GM23338 (cell line): ENCODE data around the gene TFF1.

Experiments
- CREB1 ChIP-seq: fragments of 250-450 bp; sonication (Bioruptor Pico); IDR thresholded peaks from 2 replicates; pipeline ENCODE4 v1.5.0; 2020; ENCODE audit warnings: low read depth, mild to moderate bottlenecking, moderate library complexity
- EZH2 ChIP-seq: fragments of 200-600 bp; sonication (generic); IDR thresholded peaks from one replicate; pipeline ENCODE4 v1.8.0; 2017; ENCODE audit warnings: antibody characterized with exemption, mild to moderate bottlenecking, low read depth; ENCODE audit not compliant: unreplicated experiment
- EZH2phosphoT487 ChIP-seq: fragments of 200-600 bp; sonication (generic); IDR thresholded peaks from one replicate; pipeline ENCODE4 v1.8.1; 2018; ENCODE audit warnings: antibody characterized with exemption; ENCODE audit not compliant: unreplicated experiment
- POLR2AphosphoS5 ChIP-seq: IDR thresholded peaks from 2 replicates; pipeline ENCODE4 v1.6.1; 2016; ENCODE audit warnings: antibody characterized with exemption, low read depth
- STAT1 ChIP-seq: IDR thresholded peaks from one replicate; pipeline ENCODE4 v1.6.1; 2016; ENCODE audit warnings: antibody characterized with exemption; ENCODE audit not compliant: unreplicated experiment
- TF ChIP-seq, protein P1 (sequence below), 2 experiments: fragments of 200-600 bp in 1 of 2; sonication (generic) in 1 of 2; conservative IDR thresholded peaks; 2 replicates each; pipeline versions ENCODE4 v1.5.1 to v1.6.1; 2016 to 2017; ENCODE audit warnings: antibody characterized with exemption in 2 of 2, low read depth in 2 of 2, mild to moderate bottlenecking in 2 of 2, moderate library complexity in 1 of 2
- TF ChIP-seq, protein P2 (sequence below): IDR thresholded peaks from one replicate; pipeline ENCODE4 v1.6.1; 2018; ENCODE audit warnings: antibody characterized with exemption; ENCODE audit not compliant: unreplicated experiment

DNA sequence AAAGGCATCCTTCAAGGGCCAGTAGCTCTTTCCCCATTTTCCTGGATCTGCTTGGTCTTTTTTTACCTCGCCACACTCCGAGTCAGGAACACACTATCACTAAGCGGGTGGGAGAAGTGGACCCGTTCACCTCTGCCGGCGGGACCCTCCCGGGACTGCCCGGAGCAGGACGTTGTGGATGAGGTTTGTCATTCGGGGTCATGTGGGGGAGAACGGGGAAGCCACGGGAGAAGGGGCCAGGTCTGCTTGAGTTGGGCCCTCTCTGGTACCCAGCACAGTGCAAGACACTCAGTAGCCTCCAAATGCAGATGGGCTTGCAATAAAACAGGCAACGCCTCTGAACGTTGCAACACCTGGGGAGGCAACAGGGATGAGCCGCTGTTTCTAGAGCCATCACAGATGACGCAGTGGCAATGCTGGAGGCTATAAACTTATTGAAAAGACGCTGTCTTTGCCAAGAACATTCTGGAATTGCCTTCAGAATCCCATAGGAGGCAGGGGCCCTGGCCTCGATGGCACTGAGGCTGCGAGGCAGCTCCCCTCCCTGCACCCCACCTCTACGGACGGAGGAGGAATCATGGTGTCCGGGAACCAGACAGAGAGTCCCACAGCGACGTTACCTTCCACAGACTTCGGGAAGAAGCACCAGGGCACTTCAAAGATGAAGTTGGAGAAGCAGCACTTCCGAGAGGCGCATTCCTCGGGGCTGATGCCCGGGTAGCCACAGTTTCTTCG, 19.3 kb downstream of the TFF1 start:
- TF ChIP-seq POLR2AphosphoS5 = no peak
- TF ChIP-seq, protein P1, sequence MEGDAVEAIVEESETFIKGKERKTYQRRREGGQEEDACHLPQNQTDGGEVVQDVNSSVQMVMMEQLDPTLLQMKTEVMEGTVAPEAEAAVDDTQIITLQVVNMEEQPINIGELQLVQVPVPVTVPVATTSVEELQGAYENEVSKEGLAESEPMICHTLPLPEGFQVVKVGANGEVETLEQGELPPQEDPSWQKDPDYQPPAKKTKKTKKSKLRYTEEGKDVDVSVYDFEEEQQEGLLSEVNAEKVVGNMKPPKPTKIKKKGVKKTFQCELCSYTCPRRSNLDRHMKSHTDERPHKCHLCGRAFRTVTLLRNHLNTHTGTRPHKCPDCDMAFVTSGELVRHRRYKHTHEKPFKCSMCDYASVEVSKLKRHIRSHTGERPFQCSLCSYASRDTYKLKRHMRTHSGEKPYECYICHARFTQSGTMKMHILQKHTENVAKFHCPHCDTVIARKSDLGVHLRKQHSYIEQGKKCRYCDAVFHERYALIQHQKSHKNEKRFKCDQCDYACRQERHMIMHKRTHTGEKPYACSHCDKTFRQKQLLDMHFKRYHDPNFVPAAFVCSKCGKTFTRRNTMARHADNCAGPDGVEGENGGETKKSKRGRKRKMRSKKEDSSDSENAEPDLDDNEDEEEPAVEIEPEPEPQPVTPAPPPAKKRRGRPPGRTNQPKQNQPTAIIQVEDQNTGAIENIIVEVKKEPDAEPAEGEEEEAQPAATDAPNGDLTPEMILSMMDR (conservative IDR thresholded peaks at IDR 0.05; ENCODE audit: low read depth in 2 of 2) = no peak
- no peak for TF ChIP-seq EZH2
- TF ChIP-seq EZH2phosphoT487 = no peak
- TF ChIP-seq CREB1 (CRISPR knock-in tag) = no peak
- TF ChIP-seq, protein P2, sequence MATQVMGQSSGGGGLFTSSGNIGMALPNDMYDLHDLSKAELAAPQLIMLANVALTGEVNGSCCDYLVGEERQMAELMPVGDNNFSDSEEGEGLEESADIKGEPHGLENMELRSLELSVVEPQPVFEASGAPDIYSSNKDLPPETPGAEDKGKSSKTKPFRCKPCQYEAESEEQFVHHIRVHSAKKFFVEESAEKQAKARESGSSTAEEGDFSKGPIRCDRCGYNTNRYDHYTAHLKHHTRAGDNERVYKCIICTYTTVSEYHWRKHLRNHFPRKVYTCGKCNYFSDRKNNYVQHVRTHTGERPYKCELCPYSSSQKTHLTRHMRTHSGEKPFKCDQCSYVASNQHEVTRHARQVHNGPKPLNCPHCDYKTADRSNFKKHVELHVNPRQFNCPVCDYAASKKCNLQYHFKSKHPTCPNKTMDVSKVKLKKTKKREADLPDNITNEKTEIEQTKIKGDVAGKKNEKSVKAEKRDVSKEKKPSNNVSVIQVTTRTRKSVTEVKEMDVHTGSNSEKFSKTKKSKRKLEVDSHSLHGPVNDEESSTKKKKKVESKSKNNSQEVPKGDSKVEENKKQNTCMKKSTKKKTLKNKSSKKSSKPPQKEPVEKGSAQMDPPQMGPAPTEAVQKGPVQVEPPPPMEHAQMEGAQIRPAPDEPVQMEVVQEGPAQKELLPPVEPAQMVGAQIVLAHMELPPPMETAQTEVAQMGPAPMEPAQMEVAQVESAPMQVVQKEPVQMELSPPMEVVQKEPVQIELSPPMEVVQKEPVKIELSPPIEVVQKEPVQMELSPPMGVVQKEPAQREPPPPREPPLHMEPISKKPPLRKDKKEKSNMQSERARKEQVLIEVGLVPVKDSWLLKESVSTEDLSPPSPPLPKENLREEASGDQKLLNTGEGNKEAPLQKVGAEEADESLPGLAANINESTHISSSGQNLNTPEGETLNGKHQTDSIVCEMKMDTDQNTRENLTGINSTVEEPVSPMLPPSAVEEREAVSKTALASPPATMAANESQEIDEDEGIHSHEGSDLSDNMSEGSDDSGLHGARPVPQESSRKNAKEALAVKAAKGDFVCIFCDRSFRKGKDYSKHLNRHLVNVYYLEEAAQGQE = no peak
- no peak for TF ChIP-seq STAT1
